Body of pancreas (tissue), 4 donors: ENCODE measurements around the gene PRKD1. TPM values are rescaled to one million over a fixed set of nuclear protein-coding genes. Genes with fewer than 3 reads are reported as not detected.

Source experiments
- ATAC-seq: fragments of 150-250 bp; one replicate; pipeline ENCODE4 v1.9.1; 2016
- DNase-seq, 4 donors: peaks; one replicate each; pipeline ENCODE4 v3.0.0-alpha.2; 2019
- H3K27ac ChIP-seq, 4 donors: fragments of 200-600 bp; sonication (generic); 1 replicate in 3 of 4; 2 replicates in 1 of 4; pipeline versions ENCODE4 v1.5.1 to v1.6.1; 2016 to 2019; ENCODE audit warnings: mild to moderate bottlenecking in 1 of 4, mixed read lengths in 1 of 4, moderate library complexity in 1 of 4
- H3K27me3 ChIP-seq, 2 donors: fragments of 200-600 bp; sonication (generic); one replicate each; pipeline ENCODE4 v1.6.0; 2016; ENCODE audit warnings: mild to moderate bottlenecking in 1 of 2
- H3K36me3 ChIP-seq, 2 donors: fragments of 200-600 bp; sonication (generic); replicated peaks in 1 of 2; 2 replicates each; pipeline ENCODE4 v1.5.1; 2016; ENCODE audit warnings: low read depth in 2 of 2; ENCODE audit not compliant: insufficient read depth in 1 of 2
- H3K4me1 ChIP-seq: fragments of 200-600 bp; sonication (generic); one replicate; pipeline ENCODE4 v1.6.0; 2016
- H3K4me3 ChIP-seq, 2 donors: fragments of 200-600 bp; sonication (generic); 1 replicate in 1 of 2; 2 replicates in 1 of 2; pipeline ENCODE4 v1.5.1; 2016 to 2019
- H3K9me3 ChIP-seq, 3 donors: fragments of 200-600 bp; sonication (generic); 1 replicate in 2 of 3; 2 replicates in 1 of 3; pipeline ENCODE4 v1.5.1; 2016
- CTCF ChIP-seq, 7 experiments: fragments of 450-650 bp in 4 of 7; fragments of 200-600 bp in 3 of 7; sonication (generic) in 3 of 7; IDR thresholded peaks; one replicate each; pipeline ENCODE4 v1.5.1; 2016 to 2019; ENCODE audit warnings: antibody characterized with exemption in 7 of 7
- POLR2A ChIP-seq, 3 donors: fragments of 450-650 bp; IDR thresholded peaks; one replicate each; pipeline ENCODE4 v1.6.1; 2016; ENCODE audit warnings: antibody characterized with exemption in 3 of 3, mild to moderate bottlenecking in 2 of 3
- WGBS, 2 donors: methylation state at CpG; one replicate each; pipeline ENCODE4 v1.1.5; 2017; 5-methylcytosine and 5-hydroxymethylcytosine counted together
- intact Hi-C: fragments of 100-400 bp; cut with DNase I; formaldehyde crosslinking; loops from one replicate; pipeline ENCODE4 v1.15.1; 2023
- total RNA-seq, 2 donors: library from RNA; depleted of rRNA; stranded (reverse); fragments of >200 nt; gene quantifications; one replicate each; pipeline ENCODE4 v1.1.0, GENCODE V29; 2016

The PRKD1 gene
- total RNA-seq, 2 donors from 2014 or later: 5.3 to 14.8 TPM

GRCh38 chr14:29802211-29802610 lies 125.4 kb downstream of the PRKD1 start:
- ATAC-seq (no peak), DNase-seq (no peak)
- TF ChIP-seq CTCF (IDR thresholded peaks at IDR 0.05): no peak
- TF ChIP-seq POLR2A (IDR thresholded peaks at IDR 0.05): no peak
- Histone ChIP-seq H3K27me3 (no peaks in the 10 kb centered on the region), H3K27ac (no peak overlapping the region), H3K4me3 (no peak overlapping the region), H3K9me3 (no peaks in the 10 kb centered on the region), H3K4me1 (peaks cover 17% of the 10 kb centered on the region), H3K36me3 (no peaks in the 10 kb centered on the region)
- intact Hi-C loops: no loop called here

- DNase-seq: no peak
- no peaks in the 10 kb centered on the region for H3K9me3 ChIP-seq
- intact Hi-C loops: no loop called here
- H3K4me3 ChIP-seq: no peak overlapping the region
- no peaks in the 10 kb centered on the region for H3K27me3 ChIP-seq
- no peak for TF ChIP-seq POLR2A (IDR thresholded peaks at IDR 0.05)
- no peak for TF ChIP-seq CTCF (IDR thresholded peaks at IDR 0.05)
- no peak overlapping the region for H3K27ac ChIP-seq
- no peaks in the 10 kb centered on the region for H3K36me3 ChIP-seq
- peaks cover 13% of the 10 kb centered on the region for H3K4me1 ChIP-seq
- no peak for ATAC-seq
These were observed 126.7 kb downstream of the PRKD1 start for GRCh38 chr14:29800961-29801360.

- DNase-seq (no peak), ATAC-seq (no peak)
- no peak overlapping the region for H3K27ac ChIP-seq
- TF ChIP-seq CTCF (IDR thresholded peaks at IDR 0.05): no peak
- no peak for TF ChIP-seq POLR2A (IDR thresholded peaks at IDR 0.05)
- no peaks in the 10 kb centered on the region for H3K4me1 ChIP-seq
- no peaks in the 10 kb centered on the region for H3K36me3 ChIP-seq
- H3K27me3 ChIP-seq: no peaks in the 10 kb centered on the region
- 83 to 91% methylated on average over 6 of the region's 6 CpGs for WGBS, 2 donors
- intact Hi-C loops: no loop called here
- H3K9me3 ChIP-seq: no peaks in the 10 kb centered on the region
- H3K4me3 ChIP-seq: no peak overlapping the region
These were observed 128.1 kb downstream of the PRKD1 start for GRCh38 chr14:29799464-29800095.

- ATAC-seq (no peak), DNase-seq (no peak)
- Histone ChIP-seq H3K4me3 (no peak overlapping the region), H3K9me3 (no peaks in the 10 kb centered on the region), H3K4me1 (no peaks in the 10 kb centered on the region), H3K27ac (no peak overlapping the region), H3K36me3 (no peaks in the 10 kb centered on the region), H3K27me3 (no peaks in the 10 kb centered on the region)
- 75 to 80% methylated on average over 2 of the region's 2 CpGs for WGBS, 2 donors
- TF ChIP-seq POLR2A (IDR thresholded peaks at IDR 0.05) (no peak), CTCF (IDR thresholded peaks at IDR 0.05) (no peak)
- intact Hi-C loops: no loop called here
These were observed 128.8 kb downstream of the PRKD1 start for GRCh38 chr14:29798811-29799210.

- intact Hi-C loops: no loop called here
- WGBS, 2 donors: 98% methylated on average over 2 of the region's 2 CpGs
- Histone ChIP-seq H3K27me3 (no peaks in the 10 kb centered on the region), H3K4me1 (no peaks in the 10 kb centered on the region), H3K27ac (no peak overlapping the region), H3K36me3 (no peaks in the 10 kb centered on the region), H3K4me3 (no peak overlapping the region), H3K9me3 (no peaks in the 10 kb centered on the region)
- ATAC-seq (no peak), DNase-seq (no peak)
- TF ChIP-seq POLR2A (IDR thresholded peaks at IDR 0.05) (no peak), CTCF (IDR thresholded peaks at IDR 0.05) (no peak)
These were observed 129.5 kb downstream of the PRKD1 start for GRCh38 chr14:29798108-29798663.
